Measurements from ENCODE around the gene MINDY1.

Gene MINDY1

DNA sequence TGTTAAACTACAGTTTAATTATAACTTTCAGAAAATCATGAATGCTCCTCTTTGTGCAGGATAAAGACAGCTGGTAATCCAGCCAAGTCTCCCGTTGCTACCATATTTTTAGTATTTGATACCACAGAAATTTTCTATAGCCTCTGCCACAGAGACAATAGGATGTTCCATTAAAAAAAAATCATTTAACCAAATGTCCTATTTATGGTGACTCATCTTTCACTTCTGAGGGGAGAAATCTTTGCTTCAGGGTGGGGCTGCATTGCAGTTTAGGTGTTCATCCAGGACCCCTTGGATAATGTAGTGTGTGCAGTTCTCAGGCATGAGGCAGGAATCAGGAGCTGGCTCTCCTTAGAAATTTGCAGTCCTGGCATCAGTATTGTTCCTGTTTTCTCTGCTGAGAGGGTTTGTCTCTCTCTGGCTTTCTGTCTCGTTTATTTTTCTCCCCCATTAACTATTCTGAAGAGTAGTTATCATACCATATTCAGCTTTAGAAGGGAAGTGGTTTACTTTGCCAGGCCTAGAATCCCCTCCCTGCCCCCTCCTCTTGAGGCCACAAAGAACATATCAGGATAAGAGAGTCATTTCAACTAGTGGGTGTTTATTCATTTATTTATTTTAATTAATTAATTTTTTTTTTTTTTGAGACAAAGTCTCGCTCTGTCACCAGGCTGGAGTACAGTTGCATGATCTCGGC is 4.6 kb upstream of the MINDY1 start:
- no peak for DNase-seq (ENCODE audit: low spot score)

- no peak for DNase-seq (ENCODE audit: low spot score)
Measured at GRCh38 chr1:151010346-151010726, 3.6 kb upstream of the MINDY1 start.

DNA sequence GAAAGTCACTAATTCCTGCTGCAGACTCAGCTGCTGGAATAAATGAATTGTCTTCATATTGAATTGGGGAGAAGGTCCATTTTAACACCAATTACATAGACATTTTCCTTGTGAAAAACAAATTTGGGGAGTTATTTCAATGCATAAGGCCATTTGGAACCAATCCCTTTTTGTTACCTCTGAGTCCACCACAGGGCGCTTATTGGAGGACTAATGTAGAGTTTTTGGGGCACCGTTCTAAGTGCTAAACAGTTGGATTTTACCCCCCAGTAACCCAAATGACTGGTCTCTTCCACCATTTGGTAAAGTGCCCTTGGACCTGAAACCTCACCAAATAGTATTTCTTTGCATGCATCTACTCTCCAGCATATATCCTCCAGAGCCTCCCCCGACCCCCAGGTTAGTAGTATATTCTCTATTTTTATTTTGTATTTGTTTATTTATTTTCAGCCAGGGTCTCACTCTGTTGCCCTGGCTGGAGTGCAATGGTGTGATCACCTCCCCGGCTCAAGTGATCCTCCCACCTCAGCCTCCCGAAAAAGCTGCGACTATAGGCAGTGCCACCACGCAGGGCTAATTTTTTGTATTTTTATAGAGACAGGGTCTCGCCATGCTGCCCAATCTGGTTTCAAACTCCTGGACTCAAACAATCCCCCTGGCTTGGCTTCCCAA is 3.1 kb upstream of the MINDY1 start:
- no peak for DNase-seq (ENCODE audit: low spot score)

DNA sequence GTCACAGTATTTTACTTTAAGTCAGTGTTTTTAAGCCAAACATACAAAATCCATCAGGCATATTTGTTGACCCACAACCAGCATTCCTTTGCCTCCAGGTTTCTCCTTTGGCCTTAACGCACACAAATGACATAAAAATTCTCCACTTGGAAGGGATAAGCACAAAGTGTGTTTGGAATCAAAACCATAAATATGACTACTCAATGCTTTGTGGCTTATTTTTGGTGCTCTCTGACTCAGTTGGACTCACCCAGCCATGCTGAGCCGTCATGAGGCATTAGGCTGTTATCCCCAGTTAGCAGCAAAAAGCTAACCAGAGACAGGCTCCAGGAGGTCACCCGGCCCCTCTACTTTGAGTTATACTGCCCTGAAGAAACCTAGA is 2.5 kb upstream of the MINDY1 start:
- DNase-seq (ENCODE audit: low spot score) = no peak

DNA sequence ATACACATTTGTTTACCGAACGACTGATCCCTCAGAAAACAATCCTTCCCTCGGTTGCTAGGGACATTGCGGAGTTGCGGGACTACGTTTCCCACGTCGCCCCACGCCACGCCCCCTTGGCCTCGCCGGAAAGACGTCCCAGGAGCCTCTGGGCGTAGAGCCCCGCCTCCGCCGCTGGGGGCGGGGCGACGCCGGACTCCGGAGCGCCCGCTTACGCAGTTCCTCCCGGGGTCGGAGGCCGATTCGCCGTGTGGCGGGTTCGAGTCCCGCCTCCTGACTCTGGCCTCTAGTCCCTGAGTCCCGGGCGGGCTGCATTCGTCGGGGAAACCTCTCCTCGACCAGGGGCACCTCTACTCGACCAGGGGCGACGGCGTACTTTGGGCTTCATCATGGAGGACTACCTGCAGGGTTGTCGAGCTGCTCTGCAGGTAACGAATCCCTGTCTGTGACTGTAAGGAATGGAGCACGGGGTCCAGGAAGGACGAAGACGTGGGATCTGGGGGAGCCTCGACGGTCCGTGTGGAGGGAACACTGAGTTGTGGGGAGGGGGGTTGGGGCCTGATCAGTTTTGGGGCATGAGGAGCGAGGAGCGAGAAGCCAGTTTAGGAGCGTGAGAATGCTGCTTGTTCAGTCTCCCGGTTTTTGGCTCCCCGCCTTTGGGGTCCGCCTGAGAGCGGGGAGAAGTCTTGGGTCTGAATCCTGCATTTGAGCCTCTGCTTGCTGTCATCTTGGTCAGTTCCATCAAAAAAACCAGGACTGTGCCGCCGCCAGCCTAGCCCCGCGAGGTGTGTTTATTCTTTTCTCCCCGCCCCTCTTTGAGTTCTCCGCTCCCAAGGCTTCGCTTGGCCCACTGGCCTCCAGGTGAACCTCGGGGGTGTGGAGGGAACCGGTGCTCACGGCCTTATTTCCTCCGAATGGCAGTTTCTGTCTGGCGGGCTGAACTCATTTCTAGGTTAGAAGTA is 1.8 kb upstream of the MINDY1 start, which contains the start of gene PRUNE1:
PRUNE1 (plus strand) TSS at position 206 of the 962 bp plus-strand sequence; CDS start at position 390, 184 bp downstream.
- peak; percentile 95 for DNase-seq (ENCODE audit: low spot score)

GRCh38 chr1:151007853-151008243 is 1.1 kb upstream of the MINDY1 start:
- DNase-seq (ENCODE audit: low spot score) = no peak

DNA sequence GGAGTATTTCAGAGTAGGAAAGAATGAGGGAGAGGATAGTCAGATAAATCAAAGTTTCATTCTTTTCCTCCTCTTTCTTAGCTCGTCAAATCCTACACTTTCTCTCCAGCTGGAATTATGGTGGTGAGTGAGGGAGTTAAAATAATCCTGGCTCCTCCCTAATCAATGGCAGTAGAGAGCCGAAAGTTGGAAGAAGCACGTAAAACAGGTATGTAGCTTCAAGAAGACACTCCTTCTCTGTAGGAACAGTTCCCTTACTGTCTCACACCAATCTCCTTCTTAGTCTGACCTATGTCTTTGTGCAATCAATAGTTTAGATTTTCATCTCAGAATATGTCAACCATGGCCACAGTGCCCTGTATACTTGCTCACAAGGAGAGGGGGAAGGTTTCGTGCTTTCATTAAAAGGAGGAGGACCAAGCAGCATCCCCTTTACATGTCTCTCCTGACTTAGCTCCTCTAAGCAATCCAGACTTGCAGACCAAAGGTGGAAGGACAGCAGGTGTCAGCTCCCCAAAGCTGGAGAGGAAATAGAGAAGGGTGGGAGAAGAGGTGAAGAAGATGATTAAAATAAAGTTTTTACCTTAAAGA is 878 bp downstream of the MINDY1 start:
- peak; percentile 58 for DNase-seq (ENCODE audit: low spot score)

DNA sequence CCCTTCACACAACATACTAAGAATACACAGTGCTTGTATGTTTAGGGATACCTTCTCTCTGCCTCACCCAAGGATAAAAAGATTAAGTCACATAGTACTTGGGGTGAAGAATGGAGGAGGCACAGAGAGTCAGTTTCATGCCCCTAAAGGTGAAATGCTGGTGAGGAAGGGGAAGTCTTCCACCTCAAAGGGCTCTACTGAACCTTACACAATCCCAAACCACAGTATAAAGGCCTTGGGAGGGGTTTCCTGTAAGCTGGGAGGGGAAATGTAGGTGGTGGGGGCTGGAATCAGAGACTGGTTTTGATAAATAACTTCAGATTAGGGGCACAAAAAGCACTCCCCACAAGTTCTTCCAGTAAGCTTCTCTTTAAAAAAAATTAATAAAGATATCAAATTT is 3.5 kb downstream of the MINDY1 start:
- DNase-seq (ENCODE audit: low spot score) = no peak

GRCh38 chr1:151002611-151003010 is 4.1 kb downstream of the MINDY1 start:
- no peak for DNase-seq (ENCODE audit: low spot score)

DNA sequence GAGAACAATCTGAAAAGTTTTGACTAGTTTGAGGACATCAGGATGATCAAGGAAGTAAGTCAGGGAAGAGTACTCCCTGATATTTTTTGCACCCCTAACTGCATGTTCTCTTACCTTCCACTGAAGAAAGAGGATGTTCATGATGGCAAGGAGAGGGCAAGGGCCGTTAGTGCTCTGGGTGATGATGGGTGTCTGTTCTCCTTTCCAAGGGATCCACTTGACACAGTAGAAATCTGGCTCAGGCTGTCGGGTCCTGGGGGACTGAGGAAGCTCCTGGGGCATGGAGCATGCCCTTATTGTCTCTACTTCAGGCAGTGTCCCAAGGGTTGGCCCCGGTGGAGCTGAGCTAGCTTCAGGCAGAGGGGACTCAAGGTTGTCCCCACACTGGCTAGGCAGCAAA is 4.7 kb downstream of the MINDY1 start:
- DNase-seq (ENCODE audit: low spot score) = no peak

DNA sequence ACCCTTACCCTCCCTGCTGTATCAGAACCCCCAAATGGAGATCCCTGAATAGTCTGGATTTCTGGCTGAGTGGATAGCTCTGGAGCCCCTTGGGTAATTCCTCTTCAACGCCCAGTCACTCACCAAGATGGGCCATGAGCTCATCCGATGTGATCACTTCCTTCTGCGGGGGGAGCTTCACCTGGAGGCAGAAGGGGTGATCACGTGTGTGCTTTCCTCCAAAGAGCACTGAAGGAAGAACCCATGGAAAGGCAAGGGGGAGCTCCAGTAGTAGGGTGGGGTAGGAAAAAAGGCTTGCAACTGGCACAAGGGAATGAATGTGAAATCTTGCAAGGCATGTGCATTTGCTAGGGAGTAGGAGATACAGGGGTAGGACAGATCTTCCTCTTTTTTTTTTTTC is 5.1 kb downstream of the MINDY1 start:
- DNase-seq (ENCODE audit: low spot score) = no peak

DNA sequence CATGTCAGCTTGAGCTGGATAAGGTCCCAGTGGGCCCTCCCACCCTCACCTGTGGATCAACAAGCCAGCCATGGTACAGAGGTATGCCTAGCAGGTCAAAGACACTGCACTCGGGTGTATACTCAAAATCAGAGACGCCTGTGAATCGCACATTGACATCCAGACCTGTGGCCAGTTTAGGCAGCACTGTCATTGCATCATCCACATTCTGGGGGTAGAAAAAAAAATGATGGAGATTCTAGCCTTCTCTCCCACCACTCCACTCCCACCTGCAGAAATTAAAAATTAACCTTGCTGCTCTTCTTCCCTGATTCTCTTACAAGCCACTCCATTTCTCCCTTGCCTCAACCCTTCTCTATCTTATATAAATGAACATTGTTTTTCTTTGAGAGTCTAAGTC is 6.3 kb downstream of the MINDY1 start:
- DNase-seq (ENCODE audit: low spot score) = no peak

DNA sequence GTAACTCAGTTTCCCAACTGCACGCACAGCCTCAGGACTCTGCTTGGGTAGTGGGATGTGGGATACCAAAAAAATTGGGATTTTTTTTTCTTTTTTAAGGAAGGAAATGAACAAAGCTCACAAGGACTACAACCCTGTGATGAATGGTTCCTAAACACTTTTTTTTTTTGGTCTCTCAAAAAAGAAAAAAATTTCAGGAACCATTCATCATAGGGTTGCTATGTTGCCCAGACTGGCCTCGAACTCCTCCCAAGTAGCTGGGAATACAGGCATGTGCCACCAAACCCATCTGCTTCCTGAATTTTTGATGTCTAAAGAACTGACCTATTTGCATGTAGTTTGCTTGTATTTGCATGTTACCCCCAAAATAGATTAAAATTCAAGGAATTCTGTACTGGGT is 6.8 kb downstream of the MINDY1 start:
- no peak for DNase-seq (ENCODE audit: low spot score)

DNA sequence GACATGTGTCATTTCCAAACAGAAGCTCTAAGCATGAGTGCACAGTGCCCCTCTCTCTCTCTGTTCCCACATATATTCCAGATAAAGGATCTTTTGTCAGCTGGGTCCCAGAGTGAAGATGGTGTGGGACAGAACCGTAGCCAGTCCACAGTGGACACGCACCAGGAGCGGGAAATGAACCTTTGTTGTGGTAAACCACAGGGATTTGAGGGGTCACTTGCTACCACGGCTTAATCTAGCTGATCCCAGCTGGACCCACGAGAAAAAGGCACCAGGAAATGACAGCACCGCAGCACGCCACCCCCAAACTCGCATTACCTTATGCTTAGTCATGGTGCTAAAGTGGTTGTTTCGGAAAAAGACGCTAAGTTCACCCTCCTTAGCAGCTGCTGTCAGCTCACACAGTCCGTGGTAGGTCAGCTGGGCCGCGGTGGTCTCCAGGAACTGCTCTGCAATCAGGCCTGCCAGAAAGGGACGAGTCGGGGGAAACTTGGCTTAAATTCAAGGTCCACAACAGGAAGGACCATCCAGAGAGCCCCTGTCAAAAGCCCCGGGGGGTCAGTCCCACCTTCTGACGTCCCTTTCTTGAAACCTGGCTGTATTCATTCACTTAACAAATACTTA is 7.5 kb downstream of the MINDY1 start:
- DNase-seq (ENCODE audit: low spot score) = no peak

GRCh38 chr1:150997949-150998348 is 8.8 kb downstream of the MINDY1 start:
- no peak for DNase-seq (ENCODE audit: low spot score)

DNA sequence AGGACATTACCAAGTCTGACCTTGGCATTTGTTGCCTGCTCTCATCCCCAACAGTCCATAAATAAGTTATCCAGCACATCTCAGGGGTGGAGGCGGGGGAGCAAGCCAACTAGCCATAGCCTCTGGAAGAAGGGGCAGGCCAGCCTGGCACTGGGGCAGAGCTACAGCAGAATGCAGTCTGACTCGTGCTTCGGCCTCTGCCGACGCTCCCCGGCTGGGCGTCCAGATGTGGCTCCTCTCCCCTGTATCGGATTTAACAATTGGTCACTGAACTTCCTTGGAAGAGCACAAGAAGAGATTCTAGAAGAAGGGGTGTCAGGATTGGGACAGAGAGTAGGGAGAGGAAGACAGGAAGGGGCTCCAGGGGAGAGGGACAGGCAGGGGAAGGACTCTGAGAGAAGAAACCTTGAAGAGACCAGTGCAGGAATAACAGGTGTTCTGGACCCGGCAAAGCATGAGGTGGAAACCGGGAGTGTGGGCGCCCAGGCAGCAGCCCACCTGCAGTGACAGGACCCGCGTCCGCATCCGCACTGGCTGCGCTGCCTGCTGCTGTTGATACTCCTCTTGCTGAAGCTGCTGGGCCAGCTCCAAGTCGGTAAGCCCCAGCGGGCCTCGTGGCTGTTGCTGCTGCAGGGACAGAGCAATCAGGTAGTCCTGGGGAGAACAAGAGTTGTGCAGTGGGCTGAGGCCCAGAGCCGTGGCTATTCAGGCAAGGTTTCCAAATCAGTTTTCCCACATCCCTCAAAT is 9.4 kb downstream of the MINDY1 start:
- DNase-seq (ENCODE audit: low spot score) = no peak

DNA sequence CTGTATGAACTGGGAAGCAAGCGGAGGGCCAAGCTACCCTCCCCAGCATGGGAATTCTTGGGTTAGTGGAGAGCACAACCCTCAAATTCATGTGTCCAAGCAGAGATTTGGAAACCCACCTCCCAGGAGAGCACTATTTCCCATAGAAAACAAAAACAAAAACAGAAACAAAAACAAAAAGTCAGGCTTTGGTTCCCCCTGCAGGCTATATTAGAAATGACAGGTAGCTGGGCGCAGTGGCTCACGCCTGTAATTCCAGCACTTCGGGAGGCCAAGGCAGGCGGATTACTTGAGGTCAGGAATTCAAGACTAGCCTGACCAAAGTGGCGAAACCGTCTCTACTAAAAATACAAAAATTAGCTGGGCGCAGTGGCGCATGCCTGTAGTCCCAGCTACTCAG is 10.8 kb downstream of the MINDY1 start:
- peak; percentile 62 for DNase-seq (ENCODE audit: low spot score)

DNA sequence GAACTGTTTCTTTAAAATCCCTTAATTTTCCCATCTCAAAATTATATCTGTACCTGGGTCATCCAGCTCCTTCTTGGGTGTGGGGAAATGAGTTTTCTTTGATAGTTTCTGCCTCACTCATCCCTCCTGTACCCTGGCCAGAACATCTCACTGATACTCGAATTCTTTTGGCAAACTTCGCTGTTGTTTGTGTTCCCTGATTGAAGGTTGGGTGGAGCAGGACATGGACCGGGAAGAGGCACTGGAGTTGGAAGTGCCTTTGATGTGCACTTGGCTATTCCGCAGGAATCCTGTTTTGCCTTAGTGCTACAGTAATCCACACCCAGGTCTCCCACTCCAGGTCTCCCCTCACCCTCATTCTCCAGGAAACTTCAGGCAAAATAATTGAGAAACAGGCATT is 11.2 kb downstream of the MINDY1 start:
- no peak for DNase-seq (ENCODE audit: low spot score)

DNA sequence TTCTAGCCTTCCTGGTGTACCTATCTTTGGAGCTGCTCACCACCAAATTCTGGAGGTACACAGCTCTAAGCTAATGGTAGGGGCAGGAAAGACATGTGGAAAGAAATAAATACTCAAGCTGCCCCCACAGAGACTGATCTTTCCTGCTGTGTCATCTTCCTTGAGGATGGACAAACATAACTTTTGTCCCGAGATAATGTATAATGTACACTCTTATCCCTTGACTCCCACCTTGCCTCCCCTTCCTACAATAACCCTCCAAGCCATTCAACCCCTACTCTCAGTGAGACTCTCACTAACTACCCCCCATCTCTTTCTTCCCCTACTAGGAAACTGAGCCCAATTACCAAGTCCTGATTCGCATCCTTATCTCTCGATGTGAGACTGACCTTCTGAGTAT is 12.5 kb downstream of the MINDY1 start:
- DNase-seq (ENCODE audit: low spot score) = no peak

DNA sequence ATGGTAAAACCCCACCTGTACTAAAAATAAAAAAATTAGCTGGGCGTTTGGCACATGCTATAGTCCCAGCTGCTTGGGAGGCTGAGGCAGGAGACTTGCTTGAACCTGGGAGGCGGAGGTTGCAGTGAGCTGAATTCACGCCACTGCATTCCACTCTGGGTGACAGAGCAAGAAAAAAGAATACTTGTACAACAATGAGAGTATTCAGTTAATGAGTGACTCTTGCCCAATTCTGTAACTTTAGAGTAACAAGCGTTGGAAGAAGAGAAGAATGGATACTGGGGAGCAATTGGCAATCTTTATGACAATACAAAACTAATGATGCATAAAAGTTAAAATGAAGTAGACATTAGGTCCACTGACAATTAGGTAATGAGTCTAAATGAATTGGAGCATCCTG is 14.1 kb downstream of the MINDY1 start:
- DNase-seq (ENCODE audit: low spot score) = no peak

GRCh38 chr1:150987924-150988323 is 18.8 kb downstream of the MINDY1 start:
- DNase-seq (ENCODE audit: low spot score) = no peak

Data from cerebellar cortex (tissue), 1 donor.